COLO668 (cell line): ENCODE data around the gene METAP1D.
"Not testable (repeated sequence)": the region's sequence is repeated elsewhere in the genome, so short reads cannot be mapped to it uniquely, and the experiment has no call there.

Experiments used
- DNase-seq: peaks from one replicate; lab custom pipeline; 2025; ENCODE audit not compliant: unreplicated experiment; lab: John Stamatoyannopoulos, UW

METAP1D gene

DNA sequence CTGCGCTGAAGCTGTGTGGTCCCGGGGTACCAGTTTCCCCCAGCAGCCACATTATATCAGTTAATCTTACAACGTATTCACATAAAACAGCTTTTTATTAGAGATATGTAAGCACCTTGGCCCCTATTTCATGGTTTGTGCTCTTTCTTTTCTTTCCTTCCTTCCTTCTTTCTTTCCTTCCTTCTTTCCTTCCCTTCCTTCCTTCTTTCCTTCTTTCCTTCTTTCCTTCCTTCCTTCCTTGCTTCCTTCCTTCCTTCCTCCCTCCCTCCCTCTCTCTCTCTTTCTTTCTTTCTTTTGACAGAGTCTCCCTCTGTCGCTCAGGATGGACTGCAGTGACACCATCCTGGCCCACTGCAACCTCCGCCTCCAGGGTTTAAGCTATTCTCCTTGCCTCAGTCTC lies 3.7 kb upstream of the METAP1D start:
- DNase-seq = no peak

DNA sequence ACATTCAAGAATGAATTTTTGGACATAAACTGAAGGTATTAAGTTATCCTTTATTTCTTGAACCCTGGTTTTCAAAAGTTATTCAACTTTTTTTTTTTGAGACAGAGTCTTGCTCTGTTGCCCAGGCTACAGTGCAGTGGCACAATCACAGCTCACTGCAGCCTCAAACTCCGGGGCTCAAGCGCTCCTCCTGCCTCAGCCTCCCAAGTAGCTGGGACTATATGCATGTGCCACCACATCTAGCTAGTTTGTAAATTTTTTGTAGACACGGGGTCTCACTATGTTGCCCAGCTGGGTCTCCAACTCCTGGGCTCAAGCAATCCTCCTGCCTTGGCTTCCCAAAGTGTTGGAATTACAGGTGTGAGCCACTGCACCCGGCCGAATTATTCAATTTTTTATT lies 2.7 kb upstream of the METAP1D start:
- DNase-seq = not testable (repeated sequence)

DNA sequence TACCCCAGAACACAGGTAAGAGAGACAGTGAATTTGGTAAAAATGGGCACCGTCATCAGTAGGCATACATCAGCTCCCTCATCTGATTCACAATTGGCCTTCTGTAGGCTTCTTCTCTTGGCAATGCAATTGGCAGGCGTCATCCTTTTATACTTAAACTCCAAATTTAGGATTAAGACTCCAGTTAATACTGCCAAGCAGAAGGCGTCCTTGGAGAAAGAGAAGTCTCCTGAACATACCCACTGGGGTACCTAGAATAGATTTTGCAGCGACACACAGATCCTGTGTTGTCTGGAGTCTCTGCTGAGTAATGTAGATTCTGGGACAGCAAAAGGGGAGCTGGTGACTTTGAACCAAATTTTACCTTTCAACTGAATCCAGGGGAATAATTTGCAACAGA lies 592 bp upstream of the METAP1D start:
- DNase-seq = no peak

DNA sequence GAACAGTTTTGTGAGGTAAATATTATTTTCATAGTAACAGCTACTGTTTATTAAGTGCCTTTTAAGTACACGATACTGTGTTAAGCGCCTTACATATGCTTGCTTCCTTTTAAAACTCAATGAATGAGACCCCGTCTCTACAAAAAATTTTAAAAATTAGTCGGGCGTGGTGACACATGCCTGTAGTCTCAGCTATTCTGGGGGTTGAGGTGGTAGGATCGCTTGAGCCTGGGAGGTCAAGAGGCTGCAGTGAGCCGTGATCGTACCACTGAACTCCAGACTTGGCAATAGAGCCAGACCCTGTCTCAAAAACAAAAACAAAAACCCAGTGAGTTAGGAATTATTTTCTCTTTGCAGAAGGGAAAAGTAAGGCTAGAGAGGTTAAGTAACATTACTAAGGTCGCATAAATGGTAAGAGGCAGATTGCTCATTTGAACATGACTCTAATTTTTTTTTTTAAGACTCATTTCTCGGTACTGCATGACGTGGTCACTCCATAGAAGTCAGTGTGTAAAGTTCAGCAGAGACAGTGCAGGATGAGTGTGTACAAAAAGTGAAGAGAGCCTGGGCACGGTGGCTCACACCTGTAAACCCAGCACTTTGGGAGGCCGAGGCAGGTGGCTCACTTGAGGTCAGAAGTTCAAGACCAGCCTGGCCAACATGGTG lies 1.1 kb downstream of the METAP1D start:
- DNase-seq = no peak

DNA sequence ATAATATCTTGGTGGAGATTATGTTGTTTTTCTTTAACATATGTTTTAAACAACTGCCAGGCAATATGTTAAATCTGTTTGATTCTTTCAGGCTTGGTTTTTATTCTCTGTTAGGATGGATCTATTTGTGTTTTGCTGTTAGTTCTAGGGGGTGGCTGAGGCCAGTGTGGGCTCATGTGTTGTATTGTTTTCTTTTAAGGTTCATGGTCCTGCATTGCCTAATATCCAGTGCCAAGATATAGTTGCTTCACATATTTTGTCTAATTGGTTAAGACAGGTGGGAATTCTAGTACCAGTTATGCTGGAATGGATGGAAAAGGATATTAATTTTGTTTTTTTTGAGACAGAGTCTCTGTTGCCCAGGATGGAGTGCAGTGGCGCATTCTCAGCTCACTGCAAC lies 7.6 kb downstream of the METAP1D start:
- DNase-seq = no peak

DNA sequence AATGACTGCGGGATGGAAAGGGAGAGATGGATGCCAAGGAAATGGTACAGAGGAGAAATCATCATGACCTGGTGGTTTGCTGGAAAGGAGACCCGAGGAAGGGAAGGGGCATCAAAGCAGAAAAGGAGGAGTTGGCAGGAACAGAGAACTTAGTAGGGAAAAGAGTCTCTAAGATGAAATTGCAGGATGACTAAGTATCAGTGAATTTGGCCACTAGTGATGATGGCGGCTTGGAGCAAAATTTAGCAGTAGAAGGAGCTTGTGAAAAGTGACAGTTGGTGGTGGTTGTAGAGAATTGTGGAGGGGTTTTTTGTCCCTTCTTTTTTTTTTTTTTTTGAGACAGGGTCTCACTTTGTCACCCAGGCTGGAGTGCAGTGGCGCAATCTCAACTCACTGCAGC lies 10.1 kb downstream of the METAP1D start:
- no peak for DNase-seq

DNA sequence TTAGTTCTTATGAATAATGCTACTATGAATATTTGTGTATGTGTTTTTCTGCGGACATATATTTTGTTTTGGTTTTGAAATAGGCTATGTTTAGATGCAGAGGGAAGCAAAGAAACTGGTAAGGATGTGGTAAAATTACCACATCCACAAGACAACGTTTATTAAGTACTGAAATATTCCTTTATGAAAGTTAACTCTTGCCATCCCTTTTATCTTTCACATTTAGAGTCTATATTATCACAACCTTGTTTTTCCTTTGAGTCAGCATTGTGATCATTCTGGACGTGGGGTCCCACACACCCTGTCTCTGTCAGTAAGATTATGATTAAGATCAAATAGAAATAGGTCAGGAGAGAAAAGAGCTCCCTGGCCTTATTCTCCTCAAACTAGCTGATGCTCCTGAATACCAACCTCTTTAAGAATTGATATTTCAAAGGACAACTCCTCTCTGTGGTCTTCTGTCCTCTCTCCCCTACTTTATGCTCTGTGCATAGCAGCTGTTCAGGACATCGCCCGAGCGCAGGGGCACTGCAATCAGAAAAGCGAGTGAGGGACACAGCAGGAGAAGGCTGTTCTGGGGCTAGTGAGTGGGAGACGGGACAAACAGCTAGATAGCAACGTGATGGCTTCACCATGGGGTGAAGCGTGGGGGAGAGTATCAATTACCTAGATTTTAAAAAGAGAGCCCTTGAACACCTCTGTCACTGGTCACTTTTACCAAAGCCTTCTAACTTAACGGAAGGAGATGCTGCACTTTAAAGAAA lies 12.2 kb downstream of the METAP1D start:
- no peak for DNase-seq

DNA sequence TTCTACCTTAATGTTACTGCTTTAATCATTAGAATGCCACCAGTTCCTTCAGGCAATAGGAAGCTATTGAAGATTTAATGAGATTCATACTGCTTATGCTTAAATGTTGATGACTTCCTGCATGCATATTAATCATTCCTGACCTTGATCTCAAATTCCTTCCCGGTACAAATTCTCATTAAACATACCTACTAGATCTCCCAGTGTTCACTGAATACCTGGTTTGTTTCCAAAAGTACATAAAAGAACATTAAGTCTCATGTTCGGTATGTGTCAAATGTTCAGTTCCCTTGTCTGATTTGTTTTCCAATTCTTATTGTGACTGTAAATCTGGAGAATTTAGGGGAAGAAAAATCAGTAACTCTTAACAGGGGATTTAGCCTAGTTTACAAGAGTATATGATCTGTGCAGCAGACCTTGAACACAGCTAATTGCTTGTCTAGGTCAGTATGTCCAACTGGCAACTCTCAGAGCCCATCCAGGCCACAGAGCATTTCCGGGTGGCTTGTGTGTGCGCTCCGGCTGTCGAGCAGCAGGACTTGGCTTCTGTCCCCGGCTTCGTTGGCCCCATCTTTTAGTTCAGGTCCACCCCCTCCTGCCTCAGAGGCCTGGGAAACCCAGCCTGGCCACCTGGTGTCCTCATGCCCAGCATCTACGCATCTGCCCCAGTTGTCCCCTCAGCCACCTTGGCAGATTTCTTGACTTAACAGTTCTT lies 13.1 kb downstream of the METAP1D start:
- DNase-seq = no peak

DNA sequence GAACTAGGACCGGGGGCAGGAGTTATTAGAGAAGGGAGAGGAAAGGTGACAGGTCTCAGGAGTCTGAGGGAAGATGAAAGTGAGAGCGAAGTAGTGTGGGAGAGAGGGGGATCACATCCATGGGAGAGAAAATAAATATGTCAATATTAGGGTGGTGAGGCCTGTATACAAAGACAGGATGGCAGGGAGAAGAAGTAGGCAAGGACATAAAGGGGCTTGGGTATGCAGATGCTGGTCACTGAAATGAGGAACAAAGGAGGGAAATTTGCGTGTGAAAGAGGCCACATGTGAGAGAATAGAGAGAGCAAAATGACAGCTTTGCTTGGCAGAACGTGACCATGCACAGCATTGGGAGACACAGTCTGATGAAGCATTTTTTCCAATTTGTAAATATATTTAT lies 13.6 kb downstream of the METAP1D start:
- DNase-seq = no peak

DNA sequence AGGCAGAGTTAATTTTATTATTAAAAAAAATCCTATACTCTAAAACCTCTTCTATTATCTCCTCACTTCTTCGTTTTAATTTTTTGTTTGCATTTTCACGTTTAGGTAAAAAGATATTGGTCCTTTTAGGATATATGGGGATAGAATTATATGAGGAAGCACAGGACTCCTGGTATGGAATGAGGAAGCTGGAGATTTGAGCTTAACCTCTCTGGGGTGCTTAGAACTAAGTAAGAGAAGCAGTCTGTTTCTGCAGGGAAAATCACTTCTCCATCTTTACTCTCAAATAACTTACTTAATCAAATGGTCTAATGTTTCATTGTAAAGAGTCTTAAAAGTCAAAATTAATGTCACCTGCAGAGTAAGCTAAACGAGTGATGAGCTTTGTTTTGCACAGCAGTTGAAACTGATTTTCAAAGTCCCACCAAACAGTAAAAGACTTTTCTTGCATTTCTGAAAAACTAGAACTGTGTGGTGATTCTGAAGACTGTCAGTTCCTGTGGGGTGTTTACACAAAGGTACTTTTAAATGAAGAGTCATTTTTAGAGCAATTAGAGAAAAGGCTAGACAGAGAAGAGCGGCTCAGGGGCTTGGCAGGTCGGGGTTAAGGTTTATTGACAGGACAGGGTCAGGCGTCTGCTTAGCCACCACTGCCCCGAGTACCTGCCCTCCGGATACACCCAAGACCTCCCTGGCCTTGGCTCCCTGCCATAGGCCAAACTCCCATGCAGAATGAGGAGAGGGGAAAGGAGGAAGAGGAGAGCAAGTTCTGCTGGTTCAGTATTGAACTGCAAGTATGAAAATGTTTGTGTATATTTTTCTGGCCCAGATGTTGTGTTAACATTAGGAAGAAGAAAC lies 21.6 kb downstream of the METAP1D start:
- DNase-seq = no peak

DNA sequence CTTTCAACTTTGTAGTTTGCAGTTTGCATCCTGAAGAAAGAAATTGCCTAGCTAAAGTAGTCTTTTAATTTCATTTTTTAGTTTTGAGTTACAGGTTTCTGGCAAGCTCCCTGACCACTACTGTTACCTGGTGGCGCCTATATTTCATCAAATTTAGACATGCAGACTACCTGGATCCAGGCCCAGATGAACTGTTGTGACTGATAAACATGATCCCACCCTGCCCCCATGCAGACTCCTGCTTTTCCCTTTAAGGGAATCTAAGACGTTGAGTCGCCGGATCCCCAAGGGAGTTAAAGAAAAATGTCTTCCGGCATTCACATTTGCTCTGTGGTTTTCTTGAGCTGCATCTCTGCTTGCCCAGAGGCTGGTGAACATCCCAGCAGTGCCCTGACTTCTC lies 22.2 kb downstream of the METAP1D start:
- DNase-seq = no peak

DNA sequence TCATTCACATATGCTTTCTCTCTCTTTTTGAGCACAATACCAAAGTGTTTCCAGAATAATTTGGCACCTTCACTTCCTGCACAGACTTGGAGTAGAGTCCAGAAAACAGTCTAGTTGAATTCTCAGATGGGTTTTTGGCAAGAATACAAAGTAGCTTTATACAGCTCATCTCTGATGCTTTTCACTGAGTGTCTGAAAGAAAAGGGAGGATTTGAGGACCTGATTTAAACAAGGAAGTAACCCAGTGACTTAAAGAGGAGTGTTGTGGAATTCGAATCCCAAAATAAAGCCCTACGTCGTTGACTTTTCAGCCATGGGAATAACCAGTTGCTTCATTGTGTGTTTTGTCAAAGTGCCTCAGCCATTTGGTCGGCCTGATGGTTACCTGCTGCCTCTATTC lies 31.8 kb downstream of the METAP1D start:
- DNase-seq = no peak

DNA sequence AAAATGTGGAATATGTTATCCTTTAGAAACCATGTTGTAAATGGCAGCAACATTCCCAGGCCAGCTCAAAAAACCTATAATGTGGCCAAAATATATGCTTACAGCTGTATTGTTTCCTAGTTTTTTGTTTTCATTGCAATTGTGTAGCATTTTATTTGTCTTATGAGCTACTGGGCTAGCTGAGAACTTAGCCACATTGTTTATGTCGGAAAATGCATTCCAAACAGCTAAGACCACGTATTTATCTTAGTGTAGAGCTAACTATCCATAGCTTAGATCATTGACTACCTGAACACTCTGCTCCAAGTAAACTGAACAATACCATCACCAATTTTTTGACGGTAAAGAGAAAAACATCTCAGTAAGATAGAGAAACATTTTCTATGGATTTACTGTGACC lies 38.4 kb downstream of the METAP1D start:
- DNase-seq = no peak

DNA sequence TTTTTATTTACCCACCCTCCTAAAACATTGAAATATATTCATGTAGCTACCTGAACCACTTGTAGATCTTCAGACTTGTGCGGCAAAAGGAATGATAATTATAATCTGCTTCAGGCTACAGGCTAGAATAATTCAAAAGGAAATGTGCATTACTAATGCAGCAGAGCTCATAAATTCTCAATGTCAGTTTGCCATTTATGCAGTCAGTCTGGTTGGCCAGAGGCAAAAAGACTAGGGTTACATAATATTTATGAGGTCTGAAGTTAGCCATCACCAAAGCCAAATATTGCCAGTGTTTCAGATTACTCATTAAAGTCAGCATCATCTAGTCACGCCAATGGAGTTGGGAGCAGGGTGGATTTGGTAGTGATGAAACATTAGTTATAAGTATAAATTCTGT lies 38.9 kb downstream of the METAP1D start:
- DNase-seq = no peak

DNA sequence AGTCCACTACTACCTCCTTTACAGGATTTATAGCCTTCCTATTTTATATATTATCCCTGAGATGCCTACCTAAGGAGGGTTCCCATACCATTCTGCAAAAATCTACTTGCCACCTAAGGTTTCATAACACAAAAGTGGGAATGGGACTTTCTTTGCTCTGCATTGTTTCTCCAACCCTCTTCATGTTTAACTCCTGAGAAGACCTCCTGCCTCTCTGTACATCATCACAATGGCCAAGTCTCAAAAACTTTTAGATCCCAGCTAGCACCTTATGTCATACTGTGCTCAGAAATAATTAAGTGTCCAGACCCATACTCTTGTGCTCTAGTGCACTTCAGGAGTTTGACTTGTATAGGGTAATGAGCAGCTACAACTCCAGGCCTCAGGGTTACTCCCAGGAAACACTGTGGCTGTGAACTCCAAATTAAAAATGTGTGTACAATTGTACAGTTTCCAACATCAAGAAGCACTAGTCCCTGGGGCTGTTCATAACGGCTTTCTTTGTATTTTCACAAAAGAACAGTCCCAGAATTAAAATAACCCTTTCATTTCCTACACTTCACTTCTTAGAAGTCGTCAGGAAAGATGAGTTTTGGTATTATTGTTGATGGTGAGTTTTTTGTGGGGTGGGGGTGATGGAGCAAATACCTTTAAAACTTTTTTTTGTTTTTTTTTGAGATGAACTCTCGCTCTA lies 39.4 kb downstream of the METAP1D start:
- no peak for DNase-seq

DNA sequence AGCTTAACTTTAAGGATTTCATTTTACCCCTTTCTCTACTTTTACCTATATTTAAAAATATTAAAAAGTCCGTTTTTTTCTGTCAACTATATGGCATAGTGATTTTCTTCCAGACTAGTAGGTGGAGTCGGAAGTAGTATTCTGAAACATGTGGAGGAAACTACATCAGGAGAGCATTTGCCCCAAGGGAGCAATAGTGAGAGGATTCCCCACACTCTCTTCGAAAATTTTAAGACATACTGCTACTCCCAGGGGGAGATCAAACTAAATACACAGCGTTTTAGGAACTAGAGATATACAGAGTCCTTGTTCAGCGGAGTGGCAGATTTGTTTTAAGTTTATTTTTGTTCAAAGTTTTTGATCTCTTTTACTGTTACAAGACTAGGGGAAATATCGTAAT lies 40.6 kb downstream of the METAP1D start:
- DNase-seq = no peak

DNA sequence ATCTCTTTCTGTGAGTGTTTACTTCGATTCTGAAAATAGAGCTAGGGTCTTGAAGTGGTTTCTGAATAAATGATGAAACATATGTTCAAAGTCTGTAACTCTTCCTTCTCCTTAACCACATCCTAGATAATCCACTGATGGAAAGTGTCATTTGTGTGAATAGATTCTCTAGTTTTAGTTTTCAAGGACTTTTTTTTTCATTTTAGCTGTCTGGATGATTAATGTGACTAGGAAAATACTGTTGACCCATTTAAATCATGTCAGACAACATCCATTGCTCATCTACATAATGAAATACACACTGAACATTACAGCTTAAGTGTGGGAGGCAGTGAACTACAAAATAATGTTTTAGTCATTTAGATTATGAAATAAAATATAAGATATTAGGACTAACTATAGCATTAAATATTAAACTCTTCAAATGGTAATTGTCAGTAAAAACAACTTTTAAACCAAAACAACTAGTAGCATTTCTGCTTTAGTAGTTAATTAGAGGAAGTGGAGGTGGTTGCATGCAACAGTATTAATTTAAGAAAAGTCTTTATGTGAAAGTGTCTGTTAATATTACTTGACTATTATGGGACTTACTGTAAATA lies 46.4 kb downstream of the METAP1D start:
- DNase-seq = no peak

DNA sequence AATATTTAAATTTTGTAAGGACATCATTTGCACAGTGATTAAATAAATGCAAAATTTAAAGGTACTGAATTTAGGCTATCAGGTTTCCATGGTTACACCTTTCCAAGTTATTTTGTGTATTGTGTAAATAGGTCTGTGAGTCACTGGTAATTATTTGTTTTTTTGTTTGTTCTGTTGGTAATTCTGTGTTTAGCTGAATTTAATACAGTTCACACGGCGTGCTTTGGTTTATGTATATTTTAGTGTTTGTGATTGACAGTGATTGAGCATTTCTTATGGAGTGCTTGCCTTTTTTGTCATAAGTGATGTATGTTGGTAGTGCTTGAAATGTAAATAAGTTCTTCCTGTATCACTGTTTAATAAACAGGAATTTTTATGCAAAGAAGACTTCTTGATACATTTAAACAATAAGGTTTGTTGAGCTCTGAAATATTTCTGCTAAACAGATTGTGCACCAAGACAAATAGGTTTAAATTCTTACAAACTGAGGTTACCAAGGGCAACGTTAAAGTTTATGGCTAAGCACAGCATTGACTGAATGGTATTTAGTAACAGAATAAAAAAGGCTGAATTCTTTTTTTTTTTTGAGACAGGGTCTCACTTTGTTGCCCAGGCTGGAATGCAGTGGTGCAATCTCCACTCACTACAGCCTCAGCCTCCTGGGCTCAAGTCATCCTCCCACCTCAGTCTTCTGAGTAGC lies 47.3 kb downstream of the METAP1D start:
- DNase-seq = no peak

DNA sequence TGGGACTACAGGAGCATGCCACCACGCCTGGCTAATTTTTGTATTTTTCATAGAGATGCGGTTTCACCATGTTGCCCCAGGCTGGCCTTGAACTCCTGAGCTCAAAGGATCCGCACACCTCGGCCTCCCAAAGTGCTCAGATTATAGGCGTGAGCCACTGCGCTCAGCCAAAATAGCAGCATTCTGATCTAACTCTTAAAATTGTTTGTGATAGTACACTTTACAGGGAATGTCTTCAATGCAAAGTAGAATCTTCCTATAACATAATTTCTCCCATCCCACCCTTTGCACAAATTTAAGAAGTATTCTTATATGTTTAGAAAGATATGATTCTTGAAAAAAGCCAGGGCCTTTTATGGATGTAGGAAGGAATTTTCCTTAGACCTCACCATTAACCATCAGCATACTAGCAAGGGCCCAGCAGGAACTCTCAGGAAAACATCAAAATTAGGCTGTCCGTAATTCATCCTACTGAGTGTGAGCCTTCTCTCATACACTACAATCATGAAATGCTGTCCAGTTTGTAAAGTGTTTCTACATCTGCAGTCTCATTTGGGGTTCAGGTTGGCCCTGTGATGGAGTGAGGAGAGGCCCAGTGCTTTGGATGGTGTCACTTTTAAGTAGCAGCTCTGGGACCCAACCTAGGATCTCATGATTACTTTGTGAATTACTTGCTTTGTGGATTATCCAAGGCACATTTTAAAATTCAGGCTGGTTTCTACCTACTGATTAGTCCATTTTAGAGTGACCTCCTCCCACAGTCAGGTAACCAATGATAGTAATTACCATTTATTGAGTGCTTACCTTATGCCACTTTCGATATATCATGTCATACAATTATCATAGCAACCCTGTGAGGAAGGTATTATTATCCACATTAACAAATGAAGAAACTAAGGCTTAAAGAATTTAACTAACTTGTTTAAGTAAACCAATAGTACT lies 48.1 kb downstream of the METAP1D start:
- DNase-seq = no peak
